Sigmoid colon (tissue), 7 donors: Measurements from ENCODE around the gene RASD1. TPM values are rescaled to one million over a fixed set of nuclear protein-coding genes. Genes with fewer than 3 reads are reported as not detected.

ENCODE experiments used
- DNase-seq: peaks from one replicate; pipeline ENCODE4 v3.0.0-alpha.2; 2019
- H3K27ac ChIP-seq, 4 donors: fragments of 200-600 bp; sonication (generic); one replicate each; pipeline ENCODE4 v1.5.1; 2016 to 2019; ENCODE audit warnings: mild to moderate bottlenecking in 1 of 4
- H3K27me3 ChIP-seq, 3 donors: fragments of 200-600 bp; sonication (generic); one replicate each; pipeline ENCODE4 v1.5.1; 2019; ENCODE audit warnings: mild to moderate bottlenecking in 1 of 3
- H3K36me3 ChIP-seq, 4 donors: fragments of 200-600 bp; sonication (generic); one replicate each; pipeline ENCODE4 v1.5.1; 2016 to 2019
- H3K4me1 ChIP-seq, 4 donors: fragments of 200-600 bp; sonication (generic); one replicate each; pipeline ENCODE4 v1.5.1; 2017 to 2019
- H3K4me3 ChIP-seq, 4 donors: fragments of 200-600 bp; sonication (generic); one replicate each; pipeline ENCODE4 v1.5.1; 2017 to 2019; ENCODE audit warnings: mild to moderate bottlenecking in 2 of 4, moderate library complexity in 1 of 4
- H3K9me3 ChIP-seq, 4 donors: fragments of 200-600 bp in 3 of 4; sonication (generic) in 3 of 4; one replicate each; pipeline versions ENCODE4 v1.5.1 to v1.6.1; 2013 to 2019
- CTCF ChIP-seq, 4 experiments: fragments of 450-650 bp in 3 of 4; fragments of 200-600 bp in 1 of 4; IDR thresholded peaks; one replicate each; pipeline ENCODE4 v1.5.1; 2016 to 2019; ENCODE audit warnings: antibody characterized with exemption in 4 of 4, mild to moderate bottlenecking in 3 of 4, moderate library complexity in 2 of 4
- EP300 ChIP-seq, 4 donors: sonication (generic); formaldehyde crosslinking; IDR thresholded peaks; one replicate each; pipeline ENCODE4 v1.6.1; 2017; ENCODE audit warnings: antibody characterized with exemption in 4 of 4
- POLR2A ChIP-seq, 2 donors: fragments of 450-650 bp; IDR thresholded peaks; one replicate each; pipeline ENCODE4 v1.6.1; 2016; ENCODE audit warnings: antibody characterized with exemption in 2 of 2, mild to moderate bottlenecking in 2 of 2, moderate library complexity in 2 of 2
- POLR2AphosphoS5 ChIP-seq, 4 donors: sonication (generic); formaldehyde crosslinking; IDR thresholded peaks; one replicate each; pipeline ENCODE4 v1.6.1; 2017; ENCODE audit warnings: antibody characterized with exemption in 4 of 4
- WGBS, 2 donors: extraction: QIAGEN DNeasy Blood & Tissue Kit; methylation state at CpG; one replicate each; pipeline ENCODE4 v1.1.7; 2013; 5-methylcytosine and 5-hydroxymethylcytosine counted together
- intact Hi-C: fragments of 100-400 bp; cut with DNase I; formaldehyde crosslinking; loops from one replicate; pipeline ENCODE4 v1.15.1; 2023
- polyA plus RNA-seq, 3 donors: library from polyadenylated mRNA; stranded (reverse); fragments of 200-250 nt; gene quantifications; one replicate each; pipeline ENCODE4 v1.2.3, GENCODE V29; 2013
- total RNA-seq, 4 donors: library from RNA; depleted of rRNA; stranded (reverse); fragments of >200 nt; gene quantifications; one replicate each; pipeline ENCODE4 v1.1.0, GENCODE V29; 2016
- donor health status: healthy with polysubstance abuse.
- donor health status: Bipolar disorder and iron deficiency.
- donor health status: healthy.

RASD1 gene
- total and polyA plus RNA-seq, 7 donors, result 5.8 to 40.8 (median 12.5) TPM

- Histone ChIP-seq H3K36me3 (no peaks in the 10 kb centered on the region), H3K27me3 (no peaks in the 10 kb centered on the region), H3K4me3 (no peak overlapping the region), H3K27ac (no peak overlapping the region), H3K9me3 (no peaks in the 10 kb centered on the region), H3K4me1 (peaks cover 0 to 20% (median 17%) of the 10 kb centered on the region in 4 donors)
- intact Hi-C loops, result no loop called here
- no peak for DNase-seq
- 94 to 95% methylated on average over 11 of the region's 11 CpGs for WGBS, 2 donors
- no peak for TF ChIP-seq POLR2A (IDR thresholded peaks at IDR 0.05)
- TF ChIP-seq CTCF (IDR thresholded peaks at IDR 0.05), result no peak
- TF ChIP-seq EP300 (IDR thresholded peaks at IDR 0.05), result no peak
- TF ChIP-seq POLR2AphosphoS5 (IDR thresholded peaks at IDR 0.05), result no peak
Observed at GRCh38 chr17:17527534-17527933, 31.3 kb upstream of the RASD1 start.

- intact Hi-C loops, result no loop called here
- H3K4me1 ChIP-seq, result peaks cover 0 to 20% (median 17%) of the 10 kb centered on the region in 4 donors
- 29 to 72% methylated on average over 14 of the region's 14 CpGs for WGBS, 2 donors
- H3K27me3 ChIP-seq, result no peaks in the 10 kb centered on the region
- no peak overlapping the region for H3K4me3 ChIP-seq
- H3K9me3 ChIP-seq, result no peaks in the 10 kb centered on the region
- H3K36me3 ChIP-seq, result no peaks in the 10 kb centered on the region
- TF ChIP-seq EP300 (IDR thresholded peaks at IDR 0.05), result peak in 1 of 4 donors; percentile 13
- no peak for TF ChIP-seq POLR2A (IDR thresholded peaks at IDR 0.05)
- peak in 2 of 4 donors; percentile 35 to 58 for TF ChIP-seq POLR2AphosphoS5 (IDR thresholded peaks at IDR 0.05)
- DNase-seq, result peak; percentile 78
- peak overlapping the region in 3 of 4 donors; percentile 44 to 50 (median 50) for H3K27ac ChIP-seq
Observed at GRCh38 chr17:17526369-17526768, 30.2 kb upstream of the RASD1 start.

GRCh38 chr17:17525956-17526355 lies 29.8 kb upstream of the RASD1 start:
- no peaks in the 10 kb centered on the region for H3K9me3 ChIP-seq
- 29 to 76% methylated on average over 6 of the region's 6 CpGs for WGBS, 2 donors
- intact Hi-C loops, result no loop called here
- peaks cover 0 to 20% (median 17%) of the 10 kb centered on the region in 4 donors for H3K4me1 ChIP-seq
- no peaks in the 10 kb centered on the region for H3K36me3 ChIP-seq
- DNase-seq, result no peak
- no peak overlapping the region for H3K4me3 ChIP-seq
- H3K27ac ChIP-seq, result peak overlapping the region in 3 of 4 donors; percentile 44 to 50 (median 50)
- no peak for TF ChIP-seq POLR2A (IDR thresholded peaks at IDR 0.05)
- no peak for TF ChIP-seq CTCF (IDR thresholded peaks at IDR 0.05)
- TF ChIP-seq EP300 (IDR thresholded peaks at IDR 0.05), result no peak
- TF ChIP-seq POLR2AphosphoS5 (IDR thresholded peaks at IDR 0.05), result no peak
- H3K27me3 ChIP-seq, result no peaks in the 10 kb centered on the region

DNA sequence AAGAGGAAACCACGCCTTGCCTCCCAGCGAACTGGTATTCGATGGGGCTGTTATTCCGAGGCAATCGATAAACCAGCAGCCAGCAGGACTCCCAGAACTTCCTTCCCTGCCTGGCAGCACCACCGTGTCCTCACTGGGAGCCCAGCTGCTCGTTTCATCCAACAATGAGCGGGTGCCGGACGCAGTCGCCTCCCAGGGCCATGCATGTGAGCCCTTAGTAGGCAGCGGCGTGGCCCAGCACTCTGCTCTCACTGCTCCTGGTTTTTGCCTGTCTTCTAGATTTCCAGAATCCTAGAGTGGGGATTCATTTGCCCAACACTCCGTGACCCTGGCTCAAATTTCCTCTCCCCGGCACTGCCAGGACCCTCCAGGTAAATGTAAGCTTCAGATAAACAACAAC lies 29.1 kb upstream of the RASD1 start:
- TF ChIP-seq POLR2AphosphoS5 (IDR thresholded peaks at IDR 0.05) (no peak), POLR2A (IDR thresholded peaks at IDR 0.05) (no peak), CTCF (IDR thresholded peaks at IDR 0.05) (no peak), EP300 (IDR thresholded peaks at IDR 0.05) (no peak)
- H3K4me1 ChIP-seq, result peaks cover 0 to 20% (median 17%) of the 10 kb centered on the region in 4 donors
- DNase-seq, result no peak
- WGBS, 2 donors, result 87 to 89% methylated on average over 15 of the region's 15 CpGs
- no peaks in the 10 kb centered on the region for H3K27me3 ChIP-seq
- H3K4me3 ChIP-seq, result no peak overlapping the region
- intact Hi-C loops, result no loop called here
- H3K9me3 ChIP-seq, result no peaks in the 10 kb centered on the region
- no peak overlapping the region for H3K27ac ChIP-seq
- H3K36me3 ChIP-seq, result no peaks in the 10 kb centered on the region

- H3K36me3 ChIP-seq, result no peaks in the 10 kb centered on the region
- no peak for DNase-seq
- 90 to 92% methylated on average over 19 of the region's 19 CpGs for WGBS, 2 donors
- H3K27ac ChIP-seq, result no peak overlapping the region
- no peaks in the 10 kb centered on the region for H3K9me3 ChIP-seq
- TF ChIP-seq CTCF (IDR thresholded peaks at IDR 0.05) (no peak), POLR2A (IDR thresholded peaks at IDR 0.05) (no peak), POLR2AphosphoS5 (IDR thresholded peaks at IDR 0.05) (no peak), EP300 (IDR thresholded peaks at IDR 0.05) (no peak)
- intact Hi-C loops, result no loop called here
- no peak overlapping the region for H3K4me3 ChIP-seq
- H3K4me1 ChIP-seq, result peaks cover 0 to 24% (median 17%) of the 10 kb centered on the region in 4 donors
- H3K27me3 ChIP-seq, result no peaks in the 10 kb centered on the region
Observed at GRCh38 chr17:17523731-17524490, 27.7 kb upstream of the RASD1 start.
